Thyroid gland (tissue), 4 donors: ENCODE data around the gene RNU1-1.

Source experiments
- POLR2A ChIP-seq, 2 donors: fragments of 450-650 bp; IDR thresholded peaks; one replicate each; pipeline ENCODE4 v1.6.1; 2017; ENCODE audit warnings: antibody characterized with exemption in 2 of 2, mild to moderate bottlenecking in 2 of 2, moderate library complexity in 1 of 2
- TF ChIP-seq, protein P1 (sequence below), 6 experiments: fragments of 200-600 bp in 3 of 6; fragments of 450-650 bp in 3 of 6; sonication (generic) in 3 of 6; IDR thresholded peaks; one replicate each; pipeline ENCODE4 v1.5.1; 2016 to 2019; ENCODE audit warnings: antibody characterized with exemption in 6 of 6, mild to moderate bottlenecking in 2 of 6, inconsistent platforms in 1 of 6, moderate library complexity in 1 of 6

- TF ChIP-seq, protein P1, sequence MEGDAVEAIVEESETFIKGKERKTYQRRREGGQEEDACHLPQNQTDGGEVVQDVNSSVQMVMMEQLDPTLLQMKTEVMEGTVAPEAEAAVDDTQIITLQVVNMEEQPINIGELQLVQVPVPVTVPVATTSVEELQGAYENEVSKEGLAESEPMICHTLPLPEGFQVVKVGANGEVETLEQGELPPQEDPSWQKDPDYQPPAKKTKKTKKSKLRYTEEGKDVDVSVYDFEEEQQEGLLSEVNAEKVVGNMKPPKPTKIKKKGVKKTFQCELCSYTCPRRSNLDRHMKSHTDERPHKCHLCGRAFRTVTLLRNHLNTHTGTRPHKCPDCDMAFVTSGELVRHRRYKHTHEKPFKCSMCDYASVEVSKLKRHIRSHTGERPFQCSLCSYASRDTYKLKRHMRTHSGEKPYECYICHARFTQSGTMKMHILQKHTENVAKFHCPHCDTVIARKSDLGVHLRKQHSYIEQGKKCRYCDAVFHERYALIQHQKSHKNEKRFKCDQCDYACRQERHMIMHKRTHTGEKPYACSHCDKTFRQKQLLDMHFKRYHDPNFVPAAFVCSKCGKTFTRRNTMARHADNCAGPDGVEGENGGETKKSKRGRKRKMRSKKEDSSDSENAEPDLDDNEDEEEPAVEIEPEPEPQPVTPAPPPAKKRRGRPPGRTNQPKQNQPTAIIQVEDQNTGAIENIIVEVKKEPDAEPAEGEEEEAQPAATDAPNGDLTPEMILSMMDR (IDR thresholded peaks at IDR 0.05), result no peak
- no peak for TF ChIP-seq POLR2A (IDR thresholded peaks at IDR 0.05)
Observed at GRCh38 chr1:16484501-16484835, 29.6 kb downstream of the RNU1-1 start.
